ENCODE measurements around the gene COG7. TPM values are rescaled to one million over a fixed set of nuclear protein-coding genes. Genes with fewer than 3 reads are reported as not detected.

The COG7 gene
- total RNA-seq, 1 experiment from 2014 or later = 17.9 TPM

DNA sequence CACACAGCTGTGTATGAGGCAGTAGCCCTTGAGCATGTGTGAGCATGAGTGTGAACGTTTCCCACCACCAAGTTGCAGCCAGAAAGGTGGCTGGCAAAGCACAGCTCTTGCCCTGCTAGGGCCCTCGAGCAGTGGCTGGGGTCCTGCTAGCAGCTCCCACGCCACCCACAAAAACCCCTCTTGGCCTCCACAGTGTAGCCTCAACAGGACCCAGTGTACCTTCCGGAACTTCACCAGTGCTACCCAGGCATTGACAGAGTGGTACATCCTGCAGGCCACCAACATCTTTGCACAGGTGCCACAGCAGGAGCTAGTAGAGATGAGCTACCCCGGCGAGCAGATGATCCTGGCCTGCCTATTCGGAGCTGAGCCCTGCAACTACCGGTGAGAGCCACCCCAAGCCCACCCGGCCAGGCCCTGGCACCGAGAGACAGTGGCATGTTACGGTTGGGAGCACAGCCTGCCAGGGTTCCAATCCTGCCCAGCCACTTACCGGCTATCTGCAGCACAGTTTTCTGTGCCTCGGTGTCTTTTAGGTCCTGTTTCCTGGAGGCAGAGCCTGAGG lies 97.8 kb downstream of the COG7 start:
- no peak overlapping the region for H4K8ac ChIP-seq (replicated peaks; ENCODE audit: insufficient read length, low read depth, low read length)
- no peak overlapping the region for H3K4ac ChIP-seq (ENCODE audit: low read depth, low read length)
- no peak for DNase-seq
- Mint-ChIP-seq H3K9me3 (peaks cover 0 to 6% of the 10 kb centered on the region in 2 experiments; a peak in 2 of 5 replicates), H3K36me3 (ENCODE audit: insufficient read depth in 1 of 3, low read depth in 3 of 3) (no peaks in the 10 kb centered on the region; a peak in 1 of 7 replicates), H3K4me1 (no peaks in the 10 kb centered on the region), H3K4me3 (no peak overlapping the region), H3K27me3 (ENCODE audit: low read depth) (no peaks in the 10 kb centered on the region; the same call in 1 of the 2 replicates), H3K27ac (no peak overlapping the region)
- no peak overlapping the region for H4K5ac ChIP-seq (ENCODE audit: insufficient read length, low read depth, low read length)
- H4K20me1 ChIP-seq (ENCODE audit: control insufficient read depth, insufficient read depth, insufficient read length) = no peaks in the 10 kb centered on the region
- H3K56ac ChIP-seq (ENCODE audit: insufficient read length, low read depth, low read length) = no peak overlapping the region
- H3K9ac ChIP-seq (ENCODE audit: extremely low read depth, insufficient read length, low read length) = no peak overlapping the region
- H3K9me3 ChIP-seq (ENCODE audit: control insufficient read depth, low read depth, low read length) = no peaks in the 10 kb centered on the region
- H3K23me2 ChIP-seq (ENCODE audit: insufficient read length, low read depth, low read length, poor library complexity, severe bottlenecking) = no peaks in the 10 kb centered on the region
- no peak overlapping the region for H2BK15ac ChIP-seq (ENCODE audit: low read depth, low read length)
- H3K27ac ChIP-seq (ENCODE audit: insufficient read length, low read depth, low read length) = no peak overlapping the region
- H3K4me2 ChIP-seq (ENCODE audit: insufficient read depth, insufficient read length, low read length) = no peak overlapping the region
- H2AK5ac ChIP-seq (ENCODE audit: insufficient read length, low read length) = no peak overlapping the region
- no CpG with 5 or more reads among the region's 13 CpGs for WGBS (ENCODE audit: extremely low coverage, insufficient read length, low lambda C conversion rate)
- no peak overlapping the region for H4K91ac ChIP-seq (ENCODE audit: insufficient read length, low read depth, low read length)
- no peak overlapping the region for H3T11ph ChIP-seq (ENCODE audit: low read length)
- no peaks in the 10 kb centered on the region for H3K4me1 ChIP-seq (ENCODE audit: insufficient read depth, low read length)
- H3K18ac ChIP-seq (ENCODE audit: insufficient read length, low read depth, low read length) = no peak overlapping the region
- no peak overlapping the region for H3K14ac ChIP-seq (ENCODE audit: insufficient read depth, low read length)
- no peak overlapping the region for H2BK20ac ChIP-seq (ENCODE audit: low read depth, low read length, poor library complexity, severe bottlenecking)
- H2BK12ac ChIP-seq (ENCODE audit: insufficient read length, low read depth, low read length) = no peak overlapping the region
- H2BK5ac ChIP-seq (ENCODE audit: insufficient read length, low read length) = no peak overlapping the region
- H3K27me3 ChIP-seq (ENCODE audit: insufficient read depth, low read length) = no peaks in the 10 kb centered on the region
- H3K79me1 ChIP-seq (ENCODE audit: insufficient read depth, low read depth, low read length, poor library complexity, severe bottlenecking) = no peaks in the 10 kb centered on the region
- no peak overlapping the region for H2BK120ac ChIP-seq (ENCODE audit: low read depth, low read length, poor library complexity, severe bottlenecking)
- TF ChIP-seq, protein P1, sequence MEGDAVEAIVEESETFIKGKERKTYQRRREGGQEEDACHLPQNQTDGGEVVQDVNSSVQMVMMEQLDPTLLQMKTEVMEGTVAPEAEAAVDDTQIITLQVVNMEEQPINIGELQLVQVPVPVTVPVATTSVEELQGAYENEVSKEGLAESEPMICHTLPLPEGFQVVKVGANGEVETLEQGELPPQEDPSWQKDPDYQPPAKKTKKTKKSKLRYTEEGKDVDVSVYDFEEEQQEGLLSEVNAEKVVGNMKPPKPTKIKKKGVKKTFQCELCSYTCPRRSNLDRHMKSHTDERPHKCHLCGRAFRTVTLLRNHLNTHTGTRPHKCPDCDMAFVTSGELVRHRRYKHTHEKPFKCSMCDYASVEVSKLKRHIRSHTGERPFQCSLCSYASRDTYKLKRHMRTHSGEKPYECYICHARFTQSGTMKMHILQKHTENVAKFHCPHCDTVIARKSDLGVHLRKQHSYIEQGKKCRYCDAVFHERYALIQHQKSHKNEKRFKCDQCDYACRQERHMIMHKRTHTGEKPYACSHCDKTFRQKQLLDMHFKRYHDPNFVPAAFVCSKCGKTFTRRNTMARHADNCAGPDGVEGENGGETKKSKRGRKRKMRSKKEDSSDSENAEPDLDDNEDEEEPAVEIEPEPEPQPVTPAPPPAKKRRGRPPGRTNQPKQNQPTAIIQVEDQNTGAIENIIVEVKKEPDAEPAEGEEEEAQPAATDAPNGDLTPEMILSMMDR (conservative IDR thresholded peaks at IDR 0.05) = no peak
- H3K23ac ChIP-seq (ENCODE audit: insufficient read length, low read depth, low read length) = no peak overlapping the region
- no peaks in the 10 kb centered on the region for H3K79me2 ChIP-seq (ENCODE audit: insufficient read depth, low read length)
- H2AFZ ChIP-seq (ENCODE audit: low read length) = no peak overlapping the region

Data from H9 (cell line).